DND-41 (cell line): ENCODE measurements around the gene GCH1.

Experiments
- ATAC-seq: fragments of 200-7000 bp; cut with Tn5 transposase; 3 replicates; pipeline ENCODE4 v1.9.1; 2021; ENCODE audit warnings: low read depth; ENCODE audit not compliant: insufficient read depth
- DNase-seq: peaks from one replicate; pipeline ENCODE4 v3.0.0-alpha.2; 2020
- H2AFZ ChIP-seq: 2 replicates; pipeline ENCODE4 v1.6.0; 2012; ENCODE audit warnings: low read depth, low read length
- H3K27ac ChIP-seq: 2 replicates; pipeline ENCODE4 v1.5.1; 2012; ENCODE audit warnings: low read length, inconsistent platforms
- H3K27me3 ChIP-seq: fragments of 200-600 bp; sonication (generic); 2 replicates; pipeline ENCODE4 v1.6.0; 2012; ENCODE audit warnings: low read length, mild to moderate bottlenecking, inconsistent platforms; ENCODE audit not compliant: insufficient read depth, poor library complexity
- H3K36me3 ChIP-seq: 2 replicates; pipeline ENCODE4 v1.5.1; 2012; ENCODE audit warnings: low read length, inconsistent platforms; ENCODE audit not compliant: insufficient read depth
- H3K4me1 ChIP-seq: 2 replicates; pipeline ENCODE4 v1.5.1; 2012; ENCODE audit warnings: mild to moderate bottlenecking, low read length; ENCODE audit not compliant: insufficient read depth
- H3K4me2 ChIP-seq: 2 replicates; pipeline ENCODE4 v1.6.0; 2012; ENCODE audit warnings: mild to moderate bottlenecking, moderate library complexity, low read length, inconsistent platforms; ENCODE audit not compliant: insufficient read depth
- H3K4me3 ChIP-seq, 2 experiments: fragments of 200-600 bp in 1 of 2; shearing (Covaris generic) in 1 of 2; 2 replicates each; pipeline ENCODE4 v1.5.1; 2012 to 2016; ENCODE audit warnings: inconsistent platforms in 2 of 2, low read length in 2 of 2, mild to moderate bottlenecking in 2 of 2, low read depth in 1 of 2, moderate library complexity in 1 of 2
- H3K79me2 ChIP-seq: 2 replicates; pipeline ENCODE4 v1.6.0; 2012; ENCODE audit warnings: low read length, inconsistent platforms; ENCODE audit not compliant: insufficient read depth
- H3K9ac ChIP-seq: 2 replicates; pipeline ENCODE4 v1.6.0; 2012; ENCODE audit warnings: low read depth, mild to moderate bottlenecking, inconsistent platforms, low read length, moderate library complexity
- H3K9me3 ChIP-seq: 2 replicates; pipeline ENCODE4 v1.5.1; 2012; ENCODE audit warnings: low read length, moderate library complexity, mild to moderate bottlenecking, inconsistent platforms; ENCODE audit not compliant: insufficient read depth, severe bottlenecking
- H4K20me1 ChIP-seq: 2 replicates; pipeline ENCODE4 v1.6.0; 2012; ENCODE audit warnings: low read length; ENCODE audit not compliant: insufficient read depth
- EZH2 ChIP-seq: IDR thresholded peaks from 3 replicates; pipeline ENCODE4 v1.6.1; 2012; ENCODE audit warnings: borderline replicate concordance, low read depth, mild to moderate bottlenecking, moderate library complexity, low read length, inconsistent platforms; ENCODE audit not compliant: severe bottlenecking
- TF ChIP-seq, protein P1 (sequence below): IDR thresholded peaks from 2 replicates; pipeline ENCODE4 v1.5.1; 2012; ENCODE audit warnings: borderline replicate concordance, low read length, moderate library complexity, mild to moderate bottlenecking; ENCODE audit not compliant: poor library complexity, severe bottlenecking; ENCODE audit errors: extremely low read depth

Gene GCH1

DNA sequence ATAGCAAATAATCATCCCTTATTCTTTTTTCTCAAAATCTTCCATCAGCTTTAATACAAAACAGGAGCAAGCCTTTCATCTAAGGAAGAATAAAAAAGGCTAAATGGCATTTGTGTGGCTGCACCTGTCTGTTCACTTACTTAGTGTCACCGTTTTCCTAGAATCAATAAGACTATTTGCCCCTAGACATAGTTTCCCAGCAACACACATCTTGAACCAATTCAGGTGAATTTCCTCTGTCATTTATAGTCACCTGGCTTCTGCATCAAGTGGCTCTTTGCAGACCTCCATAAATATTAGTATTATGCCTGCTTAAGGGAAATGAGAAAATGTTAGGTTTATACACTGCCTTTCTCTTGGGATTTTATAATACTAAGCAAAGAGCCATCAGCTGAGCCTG is 17.4 kb upstream of the GCH1 start:
- Histone ChIP-seq H3K27me3 (no peaks in the 10 kb centered on the region), H3K27ac (no peak overlapping the region), H3K4me1 (no peaks in the 10 kb centered on the region), H3K4me2 (no peak overlapping the region), H3K79me2 (no peaks in the 10 kb centered on the region), H3K4me3 (no peak overlapping the region), H3K36me3 (no peaks in the 10 kb centered on the region), H4K20me1 (no peaks in the 10 kb centered on the region), H2AFZ (no peak overlapping the region), H3K9ac (no peak overlapping the region), H3K9me3 (no peaks in the 10 kb centered on the region)
- TF ChIP-seq, protein P1, sequence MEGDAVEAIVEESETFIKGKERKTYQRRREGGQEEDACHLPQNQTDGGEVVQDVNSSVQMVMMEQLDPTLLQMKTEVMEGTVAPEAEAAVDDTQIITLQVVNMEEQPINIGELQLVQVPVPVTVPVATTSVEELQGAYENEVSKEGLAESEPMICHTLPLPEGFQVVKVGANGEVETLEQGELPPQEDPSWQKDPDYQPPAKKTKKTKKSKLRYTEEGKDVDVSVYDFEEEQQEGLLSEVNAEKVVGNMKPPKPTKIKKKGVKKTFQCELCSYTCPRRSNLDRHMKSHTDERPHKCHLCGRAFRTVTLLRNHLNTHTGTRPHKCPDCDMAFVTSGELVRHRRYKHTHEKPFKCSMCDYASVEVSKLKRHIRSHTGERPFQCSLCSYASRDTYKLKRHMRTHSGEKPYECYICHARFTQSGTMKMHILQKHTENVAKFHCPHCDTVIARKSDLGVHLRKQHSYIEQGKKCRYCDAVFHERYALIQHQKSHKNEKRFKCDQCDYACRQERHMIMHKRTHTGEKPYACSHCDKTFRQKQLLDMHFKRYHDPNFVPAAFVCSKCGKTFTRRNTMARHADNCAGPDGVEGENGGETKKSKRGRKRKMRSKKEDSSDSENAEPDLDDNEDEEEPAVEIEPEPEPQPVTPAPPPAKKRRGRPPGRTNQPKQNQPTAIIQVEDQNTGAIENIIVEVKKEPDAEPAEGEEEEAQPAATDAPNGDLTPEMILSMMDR = no peak
- no peak for TF ChIP-seq EZH2
- ATAC-seq (no peak), DNase-seq (no peak)

DNA sequence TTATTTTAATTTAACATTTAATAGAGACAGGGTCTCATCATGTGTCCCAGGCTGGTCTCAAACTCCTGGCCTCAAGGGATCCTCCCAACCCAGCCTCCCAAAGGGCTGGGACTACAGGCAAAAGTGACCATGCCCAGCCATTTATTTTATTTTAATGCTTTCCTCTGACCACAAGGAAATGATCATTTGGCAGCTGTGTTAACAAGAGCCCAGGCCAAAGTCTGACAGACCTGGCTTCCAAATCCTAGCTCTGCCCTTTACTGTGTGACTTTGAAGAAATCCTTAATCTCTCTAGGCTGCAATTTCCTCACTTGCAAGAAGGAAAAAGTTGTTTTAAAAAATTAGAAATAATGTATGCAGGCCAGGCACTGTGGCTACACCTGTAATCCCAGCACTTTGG is 16.7 kb upstream of the GCH1 start:
- ATAC-seq = no peak

DNA sequence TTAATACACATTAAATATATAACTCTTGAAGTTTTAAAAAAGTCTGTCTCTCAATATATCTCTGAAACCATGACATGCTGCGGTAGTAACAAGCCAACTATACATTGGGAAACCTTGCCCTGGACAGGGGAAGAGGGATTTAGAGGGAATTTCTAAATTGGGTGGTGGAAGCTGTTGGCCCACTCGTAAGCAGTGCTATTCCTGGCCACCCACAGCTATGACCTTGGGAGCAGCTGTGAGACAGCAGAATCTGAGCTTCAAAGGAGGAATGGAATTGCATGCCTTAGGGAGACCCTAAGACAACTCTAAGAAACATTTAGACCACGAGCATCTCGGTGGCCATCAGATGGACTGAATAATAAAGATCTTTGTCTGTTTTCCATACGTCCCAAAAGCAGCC is 15.8 kb upstream of the GCH1 start:
- H3K4me1 ChIP-seq = no peaks in the 10 kb centered on the region
- DNase-seq = no peak
- no peak overlapping the region for H3K27ac ChIP-seq
- H3K79me2 ChIP-seq = no peaks in the 10 kb centered on the region
- no peaks in the 10 kb centered on the region for H4K20me1 ChIP-seq
- no peak for TF ChIP-seq EZH2
- TF ChIP-seq, protein P1 = no peak
- no peaks in the 10 kb centered on the region for H3K9me3 ChIP-seq
- H3K4me2 ChIP-seq = no peak overlapping the region
- H3K4me3 ChIP-seq = no peak overlapping the region
- no peaks in the 10 kb centered on the region for H3K36me3 ChIP-seq
- no peaks in the 10 kb centered on the region for H3K27me3 ChIP-seq
- ATAC-seq = no peak
- H2AFZ ChIP-seq = no peak overlapping the region
- H3K9ac ChIP-seq = no peak overlapping the region

More for the DNA sequence above, 16.7 kb upstream of the GCH1 start:
- Histone ChIP-seq H3K4me1 (no peaks in the 10 kb centered on the region), H2AFZ (no peak overlapping the region), H3K4me2 (no peak overlapping the region), H3K27ac (no peak overlapping the region), H3K36me3 (no peaks in the 10 kb centered on the region), H3K9me3 (no peaks in the 10 kb centered on the region), H3K79me2 (no peaks in the 10 kb centered on the region), H3K27me3 (no peaks in the 10 kb centered on the region), H3K4me3 (no peak overlapping the region), H3K9ac (no peak overlapping the region), H4K20me1 (no peaks in the 10 kb centered on the region)
- no peak for TF ChIP-seq EZH2
- TF ChIP-seq, protein P1 = no peak
- DNase-seq = no peak

DNA sequence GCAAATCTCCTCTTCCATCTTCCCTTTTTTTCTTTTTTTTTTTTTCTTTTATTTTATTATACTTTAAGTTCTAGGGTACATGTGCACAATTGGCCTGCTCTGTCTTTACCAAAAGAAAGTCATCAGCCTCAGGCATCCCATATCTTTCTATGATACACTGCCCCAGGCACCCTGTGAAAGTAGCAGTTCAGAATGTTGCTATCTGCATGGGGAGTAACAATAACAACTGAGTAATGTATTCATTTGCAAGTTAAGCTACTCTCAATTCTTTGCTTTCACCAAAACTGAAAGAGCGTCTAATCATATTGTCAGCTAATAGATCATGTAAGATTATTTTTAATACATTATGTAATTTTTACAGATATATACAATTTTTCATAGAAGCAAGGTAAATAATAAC is 13.5 kb upstream of the GCH1 start:
- no peak for ATAC-seq
- TF ChIP-seq EZH2 = no peak

More for the DNA sequence above, 13.5 kb upstream of the GCH1 start:
- Histone ChIP-seq H3K4me2 (no peak overlapping the region), H3K27me3 (no peaks in the 10 kb centered on the region), H3K9me3 (no peaks in the 10 kb centered on the region), H3K4me3 (no peak overlapping the region), H4K20me1 (no peaks in the 10 kb centered on the region), H3K27ac (no peak overlapping the region), H3K4me1 (no peaks in the 10 kb centered on the region), H3K36me3 (no peaks in the 10 kb centered on the region), H2AFZ (no peak overlapping the region), H3K9ac (no peak overlapping the region), H3K79me2 (no peaks in the 10 kb centered on the region)
- DNase-seq = no peak
